HepG2 (cell line): ENCODE measurements around the gene DNAJB2. TPM values are rescaled to one million over a fixed set of nuclear protein-coding genes. Genes with fewer than 3 reads are reported as not detected.
A peak's percentile ranks its signal among the peaks of the same experiment; 100 is the strongest.

Source experiments
- CREBL2 ChIP-seq: sonication (generic); formaldehyde crosslinking; IDR thresholded peaks from 2 replicates; pipeline ENCODE4 v1.8.1; 2023; ENCODE audit warnings: missing genetic modification reagents, mild to moderate bottlenecking, borderline replicate concordance
- DMAP1 ChIP-seq: IDR thresholded peaks from 2 replicates; pipeline ENCODE4 v1.6.1; 2016
- DZIP1 ChIP-seq: sonication (generic); formaldehyde crosslinking; IDR thresholded peaks from 2 replicates; pipeline ENCODE4 v1.5.0; 2020; ENCODE audit warnings: mild to moderate bottlenecking, missing genetic modification reagents
- GABPB1 ChIP-seq: IDR thresholded peaks from 2 replicates; pipeline ENCODE4 v1.6.1; 2016; ENCODE audit warnings: mild to moderate bottlenecking, missing genetic modification reagents, moderate library complexity, missing compliant biosample characterization
- HHEX ChIP-seq: IDR thresholded peaks from 2 replicates; pipeline ENCODE4 v1.6.1; 2016; ENCODE audit warnings: control low read depth
- NCOA2 ChIP-seq: sonication (generic); formaldehyde crosslinking; IDR thresholded peaks from 2 replicates; pipeline ENCODE4 v1.8.0; 2022; ENCODE audit warnings: inconsistent platforms
- NFKB2 ChIP-seq: sonication (generic); formaldehyde crosslinking; IDR thresholded peaks from 2 replicates; pipeline ENCODE4 v1.4.0; 2020; ENCODE audit warnings: missing genetic modification reagents, borderline replicate concordance
- POLR2AphosphoS2 ChIP-seq: IDR thresholded peaks from 2 replicates; pipeline ENCODE4 v1.6.1; 2011; ENCODE audit warnings: low read depth, low read length, improper control_type of control experiment
- SETDB1 ChIP-seq: sonication (generic); formaldehyde crosslinking; IDR thresholded peaks from 2 replicates; pipeline ENCODE4 v1.5.1; 2020; ENCODE audit warnings: missing genetic modification reagents, mild to moderate bottlenecking, borderline replicate concordance
- SMAD9 ChIP-seq: sonication (generic); formaldehyde crosslinking; IDR thresholded peaks from 2 replicates; pipeline ENCODE4 v1.5.1; 2020; ENCODE audit warnings: mild to moderate bottlenecking, missing genetic modification reagents
- TERF1 ChIP-seq: sonication (generic); formaldehyde crosslinking; IDR thresholded peaks from 2 replicates; pipeline ENCODE4 v1.8.0; 2022; ENCODE audit warnings: mild to moderate bottlenecking, missing genetic modification reagents, moderate library complexity
- THAP9 ChIP-seq: sonication (generic); formaldehyde crosslinking; IDR thresholded peaks from 2 replicates; pipeline ENCODE4; 2020; ENCODE audit warnings: missing genetic modification reagents, mild to moderate bottlenecking, borderline replicate concordance
- ZFP36L1 ChIP-seq: sonication (generic); formaldehyde crosslinking; IDR thresholded peaks from 2 replicates; pipeline ENCODE4 v1.8.0; 2022; ENCODE audit warnings: mild to moderate bottlenecking, missing genetic modification reagents, moderate library complexity
- ZNF484 ChIP-seq: sonication (generic); formaldehyde crosslinking; IDR thresholded peaks from 2 replicates; pipeline ENCODE4 v1.5.1; 2020; ENCODE audit warnings: mild to moderate bottlenecking, low read depth, missing genetic modification reagents, borderline replicate concordance
- ZNF607 ChIP-seq: sonication (generic); formaldehyde crosslinking; IDR thresholded peaks from 2 replicates; pipeline ENCODE4 v1.5.1; 2020; ENCODE audit warnings: missing genetic modification reagents, mild to moderate bottlenecking, borderline replicate concordance
- ZNF704 ChIP-seq: sonication (generic); formaldehyde crosslinking; IDR thresholded peaks from 2 replicates; pipeline ENCODE4 v1.8.1; 2023; ENCODE audit warnings: mild to moderate bottlenecking, inconsistent platforms, moderate library complexity, missing genetic modification reagents, borderline replicate concordance
- ZNF773 ChIP-seq: sonication (generic); formaldehyde crosslinking; IDR thresholded peaks from 2 replicates; pipeline ENCODE4 v1.4.0; 2020; ENCODE audit warnings: missing genetic modification reagents, borderline replicate concordance
- ZSCAN12 ChIP-seq: sonication (generic); formaldehyde crosslinking; IDR thresholded peaks from 2 replicates; pipeline ENCODE4 v1.9.0; 2021; ENCODE audit warnings: mild to moderate bottlenecking, missing genetic modification reagents
- polyA plus RNA-seq, 8 experiments: library from polyadenylated mRNA; depleted of rRNA in 3 of 8; stranded (reverse) in 7 of 8; unstranded in 1 of 8; fragments of >200 nt; fragmentation: Illumina TruSeq in 4 of 8; extraction: Trizol in 4 of 8; gene quantifications; 2 replicates each; pipeline versions ENCODE4 v1.2.1 to v1.2.3, GENCODE V29; 2011 to 2016; ENCODE audit warnings: low read depth in 4 of 8, missing spikeins in 1 of 8, mixed read lengths in 1 of 8; ENCODE audit not compliant: insufficient read depth in 1 of 8
- total RNA-seq, 5 experiments: library from RNA; depleted of rRNA; stranded (reverse); fragments of >200 nt; fragmentation: Illumina TruSeq; extraction: Trizol; gene quantifications; 2 replicates each; pipeline ENCODE4 v1.2.3, GENCODE V29; 2016; ENCODE audit warnings: low read depth in 1 of 5

Gene DNAJB2
- total and polyA plus RNA-seq, 2 of the 13 experiments (the other 11 are each of a cell fraction or from before 2014, with no cell fraction given): 21.3 to 31.1 TPM

DNA sequence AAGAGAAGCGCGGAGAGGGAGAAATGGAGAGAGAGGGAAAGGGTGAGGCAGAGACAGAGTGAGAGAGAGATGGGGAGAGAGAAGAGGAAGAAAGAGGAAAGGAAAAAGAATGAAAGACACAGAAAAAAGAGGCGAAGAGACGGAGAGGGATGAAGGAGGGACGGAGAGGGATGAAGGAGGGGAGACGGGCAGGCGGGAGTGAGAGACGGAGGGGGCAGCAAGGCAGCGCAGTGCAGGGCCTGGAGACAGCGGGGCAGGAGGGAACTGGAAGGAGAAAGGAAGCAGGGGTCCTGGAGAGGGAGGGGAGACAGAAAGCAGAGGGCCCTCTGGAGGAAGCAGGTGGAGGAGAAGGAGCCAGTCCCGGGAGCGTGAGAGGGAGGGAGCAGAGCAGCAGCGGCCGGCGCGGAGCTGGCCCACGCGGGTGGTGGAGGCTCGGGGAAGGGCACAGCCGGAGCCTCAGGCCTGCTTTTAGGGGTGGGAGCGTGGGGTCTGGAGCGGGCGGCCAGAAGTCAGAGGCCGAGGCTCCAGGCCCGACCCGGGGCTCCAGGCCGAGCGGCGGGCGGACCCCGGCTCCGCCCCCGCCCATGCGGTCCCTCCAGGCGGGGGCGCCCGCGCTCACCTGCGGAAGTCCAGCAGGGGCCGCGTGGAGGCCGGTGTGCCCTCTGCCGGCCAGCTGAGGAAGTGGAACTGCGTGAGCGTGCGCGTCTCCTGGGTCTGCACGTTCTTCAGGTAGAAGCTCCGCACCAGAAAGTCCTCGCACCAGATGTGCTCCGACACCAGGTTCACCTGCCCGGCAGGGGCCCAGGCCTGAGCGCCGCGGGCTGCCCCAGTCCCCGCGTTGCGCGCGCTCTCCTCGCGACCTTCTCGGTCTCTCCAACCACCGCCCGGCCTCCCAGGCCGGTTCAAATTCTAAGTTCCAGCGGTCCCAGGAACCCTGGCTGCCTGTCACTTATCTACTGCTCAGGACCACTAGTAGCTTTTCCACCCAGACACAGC, 15.5 kb downstream of the DNAJB2 start (continued):
- TF ChIP-seq TERF1 (CRISPR knock-in tag) (peak; percentile 74; the same call in 1 of the 2 replicates), DMAP1 (CRISPR knock-in tag) (peak; percentile 87), CREBL2 (no peak; the same call in 1 of the 2 replicates), GABPB1 (CRISPR knock-in tag) (peak; percentile 90), NFKB2 (peak; percentile 87; the same call in 1 of the 2 replicates), POLR2AphosphoS2 (no peak), HHEX (CRISPR knock-in tag) (no peak), ZNF773 (CRISPR knock-in tag) (peak; percentile 58; the same call in 1 of the 2 replicates), NCOA2 (CRISPR knock-in tag) (peak; percentile 57; the same call in 1 of the 2 replicates), THAP9 (CRISPR knock-in tag) (no peak; the same call in 1 of the 2 replicates), SETDB1 (CRISPR knock-in tag) (no peak), ZNF607 (CRISPR knock-in tag) (peak; percentile 76; the same call in 1 of the 2 replicates), ZNF704 (CRISPR knock-in tag) (peak; percentile 40; the same call in 1 of the 2 replicates), SMAD9 (CRISPR knock-in tag) (no peak), ZSCAN12 (CRISPR knock-in tag) (peak; percentile 92; the same call in 1 of the 2 replicates), DZIP1 (CRISPR knock-in tag) (no peak), ZNF484 (CRISPR knock-in tag) (no peak), ZFP36L1 (CRISPR knock-in tag) (peak; percentile 98)
